GM11168 (cell line): ENCODE data around the gene TYW5.

Source experiments
- in situ Hi-C: fragments of 300-500 bp; cut with MboI; formaldehyde crosslinking; loops from one replicate; pipeline ENCODE4 v1.12.0; 2022; ENCODE audit warnings: low sequenced_read_pairs; ENCODE audit not compliant: unreplicated experiment

The TYW5 gene

GRCh38 chr2:199975273-199975895 is 20.1 kb upstream of the TYW5 start:
- in situ Hi-C loops: loop anchor here (5.0 kb wide), 2 partner anchors 327 to 512 kb away; no protein-coding TSS in a partner anchor

- in situ Hi-C loops: no loop called here
These were observed 18.4 kb upstream of the TYW5 start for GRCh38 chr2:199973703-199974102.

GRCh38 chr2:199972088-199972626 is 16.9 kb upstream of the TYW5 start:
- in situ Hi-C loops: no loop called here

GRCh38 chr2:199968126-199968525 is 12.8 kb upstream of the TYW5 start:
- in situ Hi-C loops: no loop called here

GRCh38 chr2:199966976-199967375 is 11.7 kb upstream of the TYW5 start:
- in situ Hi-C loops: no loop called here

GRCh38 chr2:199966405-199966804 is 11.1 kb upstream of the TYW5 start:
- in situ Hi-C loops: no loop called here

GRCh38 chr2:199962203-199962602 is 6.9 kb upstream of the TYW5 start:
- in situ Hi-C loops: no loop called here

- in situ Hi-C loops: no loop called here
These were observed 2.7 kb upstream of the TYW5 start for GRCh38 chr2:199958014-199958413.

- in situ Hi-C loops: no loop called here
These were observed 730 bp upstream of the TYW5 start for GRCh38 chr2:199956062-199956380.

- in situ Hi-C loops: no loop called here
These were observed 318 bp downstream of the TYW5 start for GRCh38 chr2:199955007-199955338.

- in situ Hi-C loops: no loop called here
These were observed 4.3 kb downstream of the TYW5 start for GRCh38 chr2:199951023-199951422.

- in situ Hi-C loops: no loop called here
These were observed 4.9 kb downstream of the TYW5 start for GRCh38 chr2:199950396-199950795.

GRCh38 chr2:199946836-199947235 is 8.5 kb downstream of the TYW5 start:
- in situ Hi-C loops: no loop called here

GRCh38 chr2:199946196-199946595 is 9.1 kb downstream of the TYW5 start:
- in situ Hi-C loops: no loop called here

- in situ Hi-C loops: no loop called here
These were observed 11.9 kb downstream of the TYW5 start for GRCh38 chr2:199943373-199943772.

GRCh38 chr2:199940373-199940772 is 14.9 kb downstream of the TYW5 start:
- in situ Hi-C loops: no loop called here

- in situ Hi-C loops: no loop called here
These were observed 18.7 kb downstream of the TYW5 start for GRCh38 chr2:199936554-199936953.

- in situ Hi-C loops: no loop called here
These were observed 21.8 kb downstream of the TYW5 start for GRCh38 chr2:199933466-199933865.

GRCh38 chr2:199932312-199932855 is 22.9 kb downstream of the TYW5 start:
- in situ Hi-C loops: no loop called here

GRCh38 chr2:199929262-199929661 is 26.0 kb downstream of the TYW5 start:
- in situ Hi-C loops: no loop called here

GRCh38 chr2:199928626-199929025 is 26.7 kb downstream of the TYW5 start:
- in situ Hi-C loops: no loop called here

GRCh38 chr2:199928226-199928625 is 27.1 kb downstream of the TYW5 start:
- in situ Hi-C loops: no loop called here
